ENCODE results near the gene SPRR4. TPM values are rescaled to one million over a fixed set of nuclear protein-coding genes. Genes with fewer than 3 reads are reported as not detected.

Gene SPRR4
- total and polyA plus RNA-seq, 10 donors = not detected

GRCh38 chr1:152962876-152963415, 7.5 kb upstream of the SPRR4 start:
- WGBS, 5 donors = 74 to 100% (median 89%) methylated on average over 2 of the region's 2 CpGs
- TF ChIP-seq POLR2A (IDR thresholded peaks at IDR 0.05) (no peak), POLR2AphosphoS5 (IDR thresholded peaks at IDR 0.05) (no peak), CTCF (IDR thresholded peaks at IDR 0.05 in 8 of 11, conservative IDR thresholded peaks at IDR 0.05 in 3 of 11) (no peak)

GRCh38 chr1:152964536-152964935, 5.9 kb upstream of the SPRR4 start:
- H3K36me3 ChIP-seq = no peaks in the 10 kb centered on the region
- no peaks in the 10 kb centered on the region for H3K9me3 ChIP-seq
- no peak overlapping the region for H3K27ac ChIP-seq
- H3K4me3 ChIP-seq = no peak overlapping the region
- no peak for DNase-seq
- TF ChIP-seq POLR2A (IDR thresholded peaks at IDR 0.05) (no peak), POLR2AphosphoS5 (IDR thresholded peaks at IDR 0.05) (no peak), CTCF (IDR thresholded peaks at IDR 0.05 in 8 of 11, conservative IDR thresholded peaks at IDR 0.05 in 3 of 11) (no peak)
- peaks cover 0 to 33% (median 0%) of the 10 kb centered on the region in 7 donors for H3K27me3 ChIP-seq (replicated peaks in 1 of 7)
- 69 to 85% (median 76%) methylated on average over 1 of the region's 1 CpG for WGBS, 5 donors
- intact Hi-C loops (cut with DNase I; ENCODE audit: low total_unique reads) = no loop called here
- no peaks in the 10 kb centered on the region for H3K4me1 ChIP-seq

More at GRCh38 chr1:152962876-152963415, 7.5 kb upstream of the SPRR4 start:
- intact Hi-C loops (cut with DNase I; ENCODE audit: low total_unique reads) = no loop called here
- Histone ChIP-seq H3K9me3 (no peaks in the 10 kb centered on the region), H3K4me1 (no peaks in the 10 kb centered on the region), H3K36me3 (no peaks in the 10 kb centered on the region), H3K27ac (no peak overlapping the region), H3K27me3 (replicated peaks in 1 of 7) (peaks cover 0 to 33% (median 0%) of the 10 kb centered on the region in 7 donors), H3K4me3 (no peak overlapping the region)
- no peak for DNase-seq

- H3K27ac ChIP-seq = no peak overlapping the region
- H3K4me3 ChIP-seq = no peak overlapping the region
- WGBS, 5 donors = 73 to 81% (median 74%) methylated on average over 4 of the region's 4 CpGs
- H3K4me1 ChIP-seq = no peaks in the 10 kb centered on the region
- peaks cover 0 to 22% (median 0%) of the 10 kb centered on the region in 7 donors for H3K27me3 ChIP-seq (replicated peaks in 1 of 7)
- DNase-seq = no peak
- intact Hi-C loops (cut with DNase I; ENCODE audit: low total_unique reads) = no loop called here
- no peak for TF ChIP-seq POLR2A (IDR thresholded peaks at IDR 0.05)
- no peak for TF ChIP-seq CTCF (IDR thresholded peaks at IDR 0.05 in 8 of 11, conservative IDR thresholded peaks at IDR 0.05 in 3 of 11)
- TF ChIP-seq POLR2AphosphoS5 (IDR thresholded peaks at IDR 0.05) = no peak
- H3K9me3 ChIP-seq = no peaks in the 10 kb centered on the region
- no peaks in the 10 kb centered on the region for H3K36me3 ChIP-seq
Observed at GRCh38 chr1:152965853-152966252, 4.6 kb upstream of the SPRR4 start.

GRCh38 chr1:152967201-152967600, 3.2 kb upstream of the SPRR4 start:
- Histone ChIP-seq H3K27ac (no peak overlapping the region), H3K4me1 (no peaks in the 10 kb centered on the region), H3K36me3 (no peaks in the 10 kb centered on the region), H3K9me3 (no peaks in the 10 kb centered on the region), H3K27me3 (replicated peaks in 1 of 7) (peaks cover 0 to 19% (median 0%) of the 10 kb centered on the region in 7 donors), H3K4me3 (no peak overlapping the region)
- WGBS, 5 donors = 66 to 79% (median 70%) methylated on average over 7 of the region's 7 CpGs
- TF ChIP-seq CTCF (IDR thresholded peaks at IDR 0.05 in 8 of 11, conservative IDR thresholded peaks at IDR 0.05 in 3 of 11) = no peak
- no peak for TF ChIP-seq POLR2AphosphoS5 (IDR thresholded peaks at IDR 0.05)
- no peak for TF ChIP-seq POLR2A (IDR thresholded peaks at IDR 0.05)
- no peak for DNase-seq
- intact Hi-C loops (cut with DNase I; ENCODE audit: low total_unique reads) = no loop called here
